H1 (cell line): Measurements from ENCODE around the gene KLHL17. TPM values are rescaled to one million over a fixed set of nuclear protein-coding genes. Genes with fewer than 3 reads are reported as not detected.

ENCODE experiments used
- ASH2L ChIP-seq: fragments of 200-600, 300-600 bp; sonication (generic); IDR thresholded peaks from one replicate; pipeline ENCODE4 v1.7.1; 2017; ENCODE audit warnings: low read length
- ATF2 ChIP-seq: IDR thresholded peaks from 2 replicates; pipeline ENCODE4 v1.6.1; 2012; ENCODE audit warnings: low read length, inconsistent platforms
- CBX8 ChIP-seq: fragments of 300-800, 300-1000 bp; sonication (generic); IDR thresholded peaks from 2 replicates; pipeline ENCODE4 v1.7.1; 2016; ENCODE audit warnings: low read depth, low read length, borderline replicate concordance
- EGR1 ChIP-seq: IDR thresholded peaks from 2 replicates; pipeline ENCODE4 v1.6.1; 2011; ENCODE audit warnings: low read depth, low read length, borderline replicate concordance
- KDM4A ChIP-seq: IDR thresholded peaks from one replicate; pipeline ENCODE4 v1.7.1; 2012; ENCODE audit warnings: low read depth, mild to moderate bottlenecking, moderate library complexity, low read length, inconsistent platforms; ENCODE audit not compliant: severe bottlenecking
- KDM5A ChIP-seq: fragments of 200-600 bp; IDR thresholded peaks from 2 replicates; pipeline ENCODE4 v1.7.1; 2012; ENCODE audit warnings: mild to moderate bottlenecking, low read length, inconsistent platforms, mixed read lengths
- RXRA ChIP-seq: IDR thresholded peaks from 2 replicates; pipeline ENCODE4 v1.6.1; 2011; ENCODE audit warnings: low read depth, mild to moderate bottlenecking, low read length, moderate library complexity; ENCODE audit not compliant: insufficient read depth
- SP4 ChIP-seq: IDR thresholded peaks from 2 replicates; pipeline ENCODE4 v1.6.1; 2012; ENCODE audit warnings: low read length, inconsistent platforms
- polyA plus RNA-seq, 7 experiments: library from polyadenylated mRNA; depleted of rRNA in 3 of 7; stranded (reverse) in 5 of 7; unstranded in 2 of 7; fragments of >200 nt in 5 of 7; fragments of 200-250 nt in 2 of 7; gene quantifications; 1 replicate in 5 of 7; 2 replicates in 1 of 7; 4 replicates in 1 of 7; pipeline versions ENCODE4 v1.2.1 to v1.2.3, GENCODE V29; 2011 to 2013; ENCODE audit warnings: missing spikeins in 2 of 7, mixed read lengths in 2 of 7
- total RNA-seq: library from RNA; stranded (reverse); fragmentation: NEBNext Ultra II Directional; extraction: Animal tissue kit (Norgen Biotek cat#: 25700); gene quantifications from 2 replicates; pipeline ENCODE4 v1.2.1, GENCODE V29; 2021

Gene KLHL17
- total and polyA plus RNA-seq, 2 of the 8 experiments (the other 6 are each of a cell fraction or from before 2014, with no cell fraction given): 32.6 to 36.1 TPM

GRCh38 chr1:1004420-1004779, 44.0 kb downstream of the KLHL17 start (continued):
- no peak for TF ChIP-seq ATF2
- TF ChIP-seq ASH2L: no peak
- TF ChIP-seq SP4: no peak
- no peak for TF ChIP-seq CBX8
- no peak for TF ChIP-seq KDM4A
- TF ChIP-seq RXRA: no peak
- TF ChIP-seq KDM5A: no peak
- no peak for TF ChIP-seq EGR1
- TF ChIP-seq, all 59 proteins: peak for 0
